ENCODE data around the gene MAPKAPK2. TPM values are rescaled to one million over a fixed set of nuclear protein-coding genes. Genes with fewer than 3 reads are reported as not detected.

Gene MAPKAPK2
- total RNA-seq, 1 experiment from 2014 or later, result 96.2 TPM

- H3K36me3 Mint-ChIP-seq (ENCODE audit: insufficient read depth, unreplicated experiment), result peaks cover 5% of the 10 kb centered on the region
- intact Hi-C loops (cut with micrococcal nuclease; ENCODE audit: unreplicated experiment), result no loop called here
- DNase-seq, result no peak
- no peaks in the 10 kb centered on the region for H3K27me3 Mint-ChIP-seq (ENCODE audit: unreplicated experiment)
- H3K4me3 Mint-ChIP-seq (ENCODE audit: low read depth, unreplicated experiment), result no peak overlapping the region
- peaks cover 78% of the 10 kb centered on the region for H3K4me1 Mint-ChIP-seq (ENCODE audit: low read depth, unreplicated experiment)
- TF ChIP-seq CTCF (IDR thresholded peaks at IDR 0.05; ENCODE audit: unreplicated experiment), result no peak
- BruUV-seq (replicated peaks), result no TSS peak
- H3K9me3 Mint-ChIP-seq (ENCODE audit: low read depth, unreplicated experiment), result no peaks in the 10 kb centered on the region
- CTCF ChIA-PET, result no interaction called here
- no peak overlapping the region for H3K27ac Mint-ChIP-seq (ENCODE audit: unreplicated experiment)
These were observed 8.3 kb downstream of the MAPKAPK2 start for GRCh38 chr1:206693029-206693428.

GRCh38 chr1:206693592-206693991 lies 8.9 kb downstream of the MAPKAPK2 start:
- H3K4me3 Mint-ChIP-seq (ENCODE audit: low read depth, unreplicated experiment), result no peak overlapping the region
- CTCF ChIA-PET, result interaction anchor here (0.8 kb wide), 1 partner anchor 58 kb away, joined by 4 read pairs; the partner anchor contains the start of gene DYRK3
- TF ChIP-seq CTCF (IDR thresholded peaks at IDR 0.05; ENCODE audit: unreplicated experiment), result no peak
- no peak for DNase-seq
- H3K36me3 Mint-ChIP-seq (ENCODE audit: insufficient read depth, unreplicated experiment), result peaks cover 5% of the 10 kb centered on the region
- intact Hi-C loops (cut with micrococcal nuclease; ENCODE audit: unreplicated experiment), result no loop called here
- no peaks in the 10 kb centered on the region for H3K9me3 Mint-ChIP-seq (ENCODE audit: low read depth, unreplicated experiment)
- no TSS peak for BruUV-seq (replicated peaks)
- H3K27me3 Mint-ChIP-seq (ENCODE audit: unreplicated experiment), result no peaks in the 10 kb centered on the region
- H3K27ac Mint-ChIP-seq (ENCODE audit: unreplicated experiment), result no peak overlapping the region
- peaks cover 73% of the 10 kb centered on the region for H3K4me1 Mint-ChIP-seq (ENCODE audit: low read depth, unreplicated experiment)

- intact Hi-C loops (cut with micrococcal nuclease; ENCODE audit: unreplicated experiment), result no loop called here
- CTCF ChIA-PET, result interaction anchor here (0.7 to 0.8 kb wide), 2 partner anchors 15 to 59 kb away, joined by 3 to 4 read pairs; partner anchors contain the start of gene DYRK3
- peaks cover 5% of the 10 kb centered on the region for H3K36me3 Mint-ChIP-seq (ENCODE audit: insufficient read depth, unreplicated experiment)
- TF ChIP-seq CTCF (IDR thresholded peaks at IDR 0.05; ENCODE audit: unreplicated experiment), result no peak
- H3K4me1 Mint-ChIP-seq (ENCODE audit: low read depth, unreplicated experiment), result peaks cover 71% of the 10 kb centered on the region
- no peak overlapping the region for H3K4me3 Mint-ChIP-seq (ENCODE audit: low read depth, unreplicated experiment)
- H3K27me3 Mint-ChIP-seq (ENCODE audit: unreplicated experiment), result no peaks in the 10 kb centered on the region
- no peak overlapping the region for H3K27ac Mint-ChIP-seq (ENCODE audit: unreplicated experiment)
- H3K9me3 Mint-ChIP-seq (ENCODE audit: low read depth, unreplicated experiment), result no peaks in the 10 kb centered on the region
- no peak for DNase-seq
- no TSS peak for BruUV-seq (replicated peaks)
These were observed 9.7 kb downstream of the MAPKAPK2 start for GRCh38 chr1:206694171-206695124.

GRCh38 chr1:206695733-206696132 lies 11.0 kb downstream of the MAPKAPK2 start:
- Mint-ChIP-seq H3K27ac (ENCODE audit: unreplicated experiment) (no peak overlapping the region), H3K4me1 (ENCODE audit: low read depth, unreplicated experiment) (peaks cover 71% of the 10 kb centered on the region), H3K27me3 (ENCODE audit: unreplicated experiment) (no peaks in the 10 kb centered on the region), H3K4me3 (ENCODE audit: low read depth, unreplicated experiment) (no peak overlapping the region), H3K36me3 (ENCODE audit: insufficient read depth, unreplicated experiment) (peaks cover 5% of the 10 kb centered on the region), H3K9me3 (ENCODE audit: low read depth, unreplicated experiment) (no peaks in the 10 kb centered on the region)
- no peak for TF ChIP-seq CTCF (IDR thresholded peaks at IDR 0.05; ENCODE audit: unreplicated experiment)
- no peak for DNase-seq
- intact Hi-C loops (cut with micrococcal nuclease; ENCODE audit: unreplicated experiment), result no loop called here
- BruUV-seq (replicated peaks), result no TSS peak
- CTCF ChIA-PET, result no interaction called here

Measured in Calu3 (cell line).